Mesodermal cell (in vitro differentiated cells): ENCODE results near the gene ATP13A4. TPM values are rescaled to one million over a fixed set of nuclear protein-coding genes. Genes with fewer than 3 reads are reported as not detected.
A peak's percentile ranks its signal among the peaks of the same experiment; 100 is the strongest.

Experiments used
- H3K27ac ChIP-seq: 2 replicates; pipeline ENCODE4 v1.7.0; 2013; ENCODE audit warnings: mild to moderate bottlenecking, low read depth, low read length, moderate library complexity; ENCODE audit not compliant: severe bottlenecking
- H3K36me3 ChIP-seq: 2 replicates; pipeline ENCODE4 v1.7.1; 2013; ENCODE audit warnings: mild to moderate bottlenecking, low read length, moderate library complexity; ENCODE audit not compliant: control insufficient read depth, insufficient read depth
- H3K4me1 ChIP-seq: one replicate; pipeline ENCODE4 v1.7.1; 2013; ENCODE audit warnings: mild to moderate bottlenecking, low read length; ENCODE audit not compliant: insufficient read depth, control insufficient read depth, poor library complexity, severe bottlenecking
- H3K4me3 ChIP-seq: 2 replicates; pipeline ENCODE4 v1.7.0; 2013; ENCODE audit warnings: low read length, control low read depth, mild to moderate bottlenecking; ENCODE audit not compliant: insufficient read depth, poor library complexity, severe bottlenecking; ENCODE audit errors: extremely low read depth
- H3K9me3 ChIP-seq: 2 replicates; pipeline ENCODE4 v1.7.1; 2013; ENCODE audit warnings: mild to moderate bottlenecking, low read length, moderate library complexity; ENCODE audit not compliant: control insufficient read depth
- WGBS, 2 experiments: methylation state at CpG; one replicate each; pipeline ENCODE4 v1.1.5; 2013; ENCODE audit warnings: missing lambda C conversion rate in 2 of 2; ENCODE audit not compliant: insufficient coverage in 2 of 2; 5-methylcytosine and 5-hydroxymethylcytosine counted together
- polyA plus RNA-seq, 2 experiments: library from polyadenylated mRNA; stranded (reverse); fragments of 50-300 nt; gene quantifications; one replicate each; pipeline ENCODE4 v1.2.3, GENCODE V29; 2013

Gene ATP13A4
- 0.63 TPM for polyA plus RNA-seq (2013, experiment 1 of 2)
- polyA plus RNA-seq (2013, experiment 2 of 2), result 0.20 TPM

- no peak within 1 kb of the TSS for H3K27ac ChIP-seq
- H3K4me3 ChIP-seq, result no peak within 1 kb of the TSS
- no peaks in the 10 kb centered on the region for H3K4me1 ChIP-seq
- no peaks in the 10 kb centered on the region for H3K36me3 ChIP-seq
- no peaks in the 10 kb centered on the region for H3K9me3 ChIP-seq
- 60 to 70% methylated on average over 9 of the region's 9 CpGs for WGBS, 2 experiments
Measured at GRCh38 chr3:193554811-193555210, at the start of gene ATP13A4. Gene ATP13A4, minus strand, starts transcription at chr3:193554895. Its CDS starts 96 bp downstream, at chr3:193554799.

GRCh38 chr3:193599393-193599792, 44.7 kb upstream of the ATP13A4 start:
- no peak overlapping the region for H3K27ac ChIP-seq
- no CpG with 5 or more reads among the region's 1 CpG for WGBS, 2 experiments
- H3K4me3 ChIP-seq, result no peak overlapping the region
- peaks cover 76% of the 10 kb centered on the region for H3K36me3 ChIP-seq
- peaks cover 4% of the 10 kb centered on the region for H3K4me1 ChIP-seq
- H3K9me3 ChIP-seq, result no peaks in the 10 kb centered on the region

- Histone ChIP-seq H3K9me3 (no peaks in the 10 kb centered on the region), H3K36me3 (peaks cover 64% of the 10 kb centered on the region), H3K4me3 (no peak overlapping the region), H3K4me1 (peaks cover 4% of the 10 kb centered on the region), H3K27ac (no peak overlapping the region)
- WGBS, 2 experiments, result 89 to 100% methylated on average over 1 to 2 of the region's 2 CpGs
Measured at GRCh38 chr3:193598202-193598601, 43.5 kb upstream of the ATP13A4 start.

GRCh38 chr3:193595939-193596487, 41.3 kb upstream of the ATP13A4 start:
- H3K36me3 ChIP-seq, result peaks cover 43% of the 10 kb centered on the region
- no peaks in the 10 kb centered on the region for H3K9me3 ChIP-seq
- H3K27ac ChIP-seq, result no peak overlapping the region
- WGBS, 2 experiments, result 92 to 100% methylated on average over 3 of the region's 5 CpGs
- no peak overlapping the region for H3K4me3 ChIP-seq
- peaks cover 4% of the 10 kb centered on the region for H3K4me1 ChIP-seq

- no peaks in the 10 kb centered on the region for H3K9me3 ChIP-seq
- no peak overlapping the region for H3K4me3 ChIP-seq
- WGBS, 2 experiments, result 88 to 90% methylated on average over 1 of the region's 1 CpG
- H3K36me3 ChIP-seq, result peaks cover 41% of the 10 kb centered on the region
- H3K27ac ChIP-seq, result no peak overlapping the region
- peaks cover 4% of the 10 kb centered on the region for H3K4me1 ChIP-seq
Measured at GRCh38 chr3:193594946-193595689, 40.4 kb upstream of the ATP13A4 start.

GRCh38 chr3:193593668-193594030, 39.0 kb upstream of the ATP13A4 start:
- Histone ChIP-seq H3K4me1 (peaks cover 4% of the 10 kb centered on the region), H3K27ac (peak overlapping the region; percentile 88), H3K4me3 (peak overlapping the region; percentile 97), H3K36me3 (peaks cover 27% of the 10 kb centered on the region), H3K9me3 (no peaks in the 10 kb centered on the region)
- 0% methylated on average over 7 to 9 of the region's 11 CpGs for WGBS, 2 experiments

- Histone ChIP-seq H3K4me1 (peaks cover 4% of the 10 kb centered on the region), H3K36me3 (peaks cover 21% of the 10 kb centered on the region), H3K27ac (peak within 1 kb of the TSS; percentile 88), H3K4me3 (peak within 1 kb of the TSS; percentile 97), H3K9me3 (no peaks in the 10 kb centered on the region)
- 2% methylated on average over 48 to 51 of the region's 55 CpGs for WGBS, 2 experiments
Measured at GRCh38 chr3:193592841-193593667, 38.4 kb upstream of the ATP13A4 start, which contains the start of gene OPA1. Gene OPA1, plus strand, starts transcription at chr3:193593208. Its CDS starts 170 bp downstream, at chr3:193593378.

- H3K36me3 ChIP-seq, result no peaks in the 10 kb centered on the region
- WGBS, 2 experiments, result 91 to 100% methylated on average over 3 to 4 of the region's 6 CpGs
- no peak overlapping the region for H3K27ac ChIP-seq
- H3K4me1 ChIP-seq, result peaks cover 4% of the 10 kb centered on the region
- no peak overlapping the region for H3K4me3 ChIP-seq
- no peaks in the 10 kb centered on the region for H3K9me3 ChIP-seq
Measured at GRCh38 chr3:193590088-193590856, 35.6 kb upstream of the ATP13A4 start.

GRCh38 chr3:193589616-193590015, 34.9 kb upstream of the ATP13A4 start:
- no peak overlapping the region for H3K4me3 ChIP-seq
- H3K36me3 ChIP-seq, result no peaks in the 10 kb centered on the region
- H3K9me3 ChIP-seq, result no peaks in the 10 kb centered on the region
- no peaks in the 10 kb centered on the region for H3K4me1 ChIP-seq
- no peak overlapping the region for H3K27ac ChIP-seq
- no CpG with 5 or more reads among the region's 1 CpG for WGBS, 2 experiments

GRCh38 chr3:193589129-193589528, 34.4 kb upstream of the ATP13A4 start:
- no peaks in the 10 kb centered on the region for H3K36me3 ChIP-seq
- 83 to 100% methylated on average over 1 of the region's 1 CpG for WGBS, 2 experiments
- no peaks in the 10 kb centered on the region for H3K9me3 ChIP-seq
- H3K27ac ChIP-seq, result no peak overlapping the region
- H3K4me1 ChIP-seq, result no peaks in the 10 kb centered on the region
- H3K4me3 ChIP-seq, result no peak overlapping the region
